GM12878 (cell line): ENCODE results near the gene GABBR2. TPM values are rescaled to one million over a fixed set of nuclear protein-coding genes. Genes with fewer than 3 reads are reported as not detected.

Experiments
- ATAC-seq: fragments of 200-7000 bp; cut with Tn5 transposase; 3 replicates; pipeline ENCODE4 v1.9.1; 2020; ENCODE audit warnings: mild to moderate bottlenecking, moderate library complexity
- BruUV-seq: library from RNA; stranded (reverse); fragments of 400-500 nt; replicated peaks from 2 replicates; lab custom pipeline; 2021; lab: Mats Ljungman, UMichigan
- CTCF ChIA-PET: fragments of 300-600 bp; sonication (Branson Sonifier 250); formaldehyde crosslinking; extraction: SDS; loops from one replicate; lab custom pipeline; 2021; ENCODE audit warnings: inconsistent platforms; lab: Yijun Ruan, JAX
- POLR2A ChIA-PET: fragments of 350-600 bp; formaldehyde crosslinking; extraction: SDS; loops from one replicate; lab custom pipeline; 2021; ENCODE audit warnings: inconsistent platforms; lab: Charles Lee
- RAD21 ChIA-PET: fragments of 300-600 bp; sonication (Branson Sonifier 250); formaldehyde crosslinking; loops from one replicate; lab custom pipeline; 2023; ENCODE audit warnings: antibody characterized with exemption; ENCODE audit not compliant: unreplicated experiment; lab: Charles Lee
- SMC1A ChIA-PET: fragments of 300-600 bp; sonication (Branson Sonifier 250); formaldehyde crosslinking; loops from one replicate; lab custom pipeline; 2023; ENCODE audit not compliant: unreplicated experiment, uncharacterized antibody; lab: Charles Lee
- DNase-seq: peaks from one replicate; pipeline ENCODE4 v3.0.0-alpha.2; 2011; ENCODE audit warnings: low read depth, low spot score
- FAIRE-seq: peaks from 3 replicates; lab custom pipeline; 2011; peaks lifted over from hg19 to GRCh38; lab: Jason Lieb, UNC
- H2AFZ ChIP-seq: 2 replicates; pipeline ENCODE4 v1.6.0; 2011; ENCODE audit warnings: low read depth, low read length, control low read depth; ENCODE audit not compliant: control insufficient read depth
- H3K27ac ChIP-seq: 2 replicates; pipeline ENCODE4 v1.5.1; 2011; ENCODE audit warnings: control low read depth; ENCODE audit not compliant: control insufficient read depth, insufficient read depth
- H3K27me3 ChIP-seq, 2 experiments: replicated peaks in 1 of 2; 2 replicates each; pipeline versions ENCODE4 v1.6.0 to v1.6.1; 2011; ENCODE audit warnings: low read length in 1 of 2; ENCODE audit not compliant: control insufficient read depth in 2 of 2, insufficient read depth in 2 of 2
- H3K36me3 ChIP-seq, 2 experiments: 2 replicates each; pipeline ENCODE4 v1.5.1; 2011; ENCODE audit warnings: low read length in 1 of 2; ENCODE audit not compliant: control insufficient read depth in 2 of 2, insufficient read depth in 2 of 2
- H3K4me1 ChIP-seq: 2 replicates; pipeline ENCODE4 v1.6.1; 2011; ENCODE audit warnings: mild to moderate bottlenecking, low read length, moderate library complexity, mixed read lengths; ENCODE audit not compliant: control insufficient read depth, insufficient read depth
- H3K4me2 ChIP-seq: 2 replicates; pipeline ENCODE4 v1.6.0; 2011; ENCODE audit warnings: control low read depth; ENCODE audit not compliant: control insufficient read depth, insufficient read depth
- H3K4me3 ChIP-seq: fragments of 200-600 bp; sonication (generic); 2 replicates; pipeline ENCODE4 v1.5.1; 2016
- H3K79me2 ChIP-seq: 2 replicates; pipeline ENCODE4 v1.6.0; 2011; ENCODE audit warnings: low read length; ENCODE audit not compliant: control insufficient read depth, insufficient read depth
- H3K9ac ChIP-seq: 2 replicates; pipeline ENCODE4 v1.8.0; 2011; ENCODE audit warnings: low read length, control low read depth, mixed read lengths; ENCODE audit not compliant: control insufficient read depth, insufficient read depth
- H3K9me3 ChIP-seq: replicated peaks from 3 replicates; pipeline ENCODE4 v1.5.1; 2011; ENCODE audit warnings: mild to moderate bottlenecking, low read length; ENCODE audit not compliant: control insufficient read depth, insufficient read depth
- H4K20me1 ChIP-seq: 2 replicates; pipeline ENCODE4 v1.6.0; 2011; ENCODE audit not compliant: control insufficient read depth, insufficient read depth
- BMI1 ChIP-seq: fragments of 450-650 bp; IDR thresholded peaks from 2 replicates; pipeline ENCODE4 v1.6.1; 2016; ENCODE audit warnings: mild to moderate bottlenecking, moderate library complexity, borderline replicate concordance
- CTCF ChIP-seq, 3 experiments: IDR thresholded peaks in 2 of 3; conservative IDR thresholded peaks in 1 of 3; 2 replicates each; pipeline ENCODE4 v1.5.1; 2011; ENCODE audit warnings: low read depth in 3 of 3, low read length in 3 of 3, mild to moderate bottlenecking in 3 of 3, control low read depth in 2 of 3, moderate library complexity in 2 of 3, inconsistent platforms in 1 of 3, mixed read lengths in 1 of 3; ENCODE audit not compliant: control insufficient read depth in 2 of 3, insufficient read depth in 1 of 3; ENCODE audit errors: extremely low read depth in 1 of 3
- E2F4 ChIP-seq: IDR thresholded peaks from 2 replicates; pipeline ENCODE4 v1.6.1; 2012; ENCODE audit warnings: low read depth, low read length, improper control_type of control experiment
- E4F1 ChIP-seq: fragments of 450-650 bp; IDR thresholded peaks from 2 replicates; pipeline ENCODE4 v1.6.1; 2018; ENCODE audit warnings: borderline replicate concordance, mild to moderate bottlenecking; ENCODE audit not compliant: partially characterized antibody
- EED ChIP-seq: sonication (generic); IDR thresholded peaks from 2 replicates; pipeline ENCODE4 v1.6.1; 2016; ENCODE audit warnings: antibody characterized with exemption, low read depth
- GABPA ChIP-seq: IDR thresholded peaks from 2 replicates; pipeline ENCODE4 v1.6.1; 2014; ENCODE audit warnings: antibody characterized with exemption, low read depth, mild to moderate bottlenecking, inconsistent platforms
- GATAD2B ChIP-seq: fragments of 450-650 bp; conservative IDR thresholded peaks from 2 replicates; pipeline ENCODE4 v1.6.1; 2017; ENCODE audit warnings: low read depth, mild to moderate bottlenecking, moderate library complexity
- KAT2A ChIP-seq: conservative IDR thresholded peaks from 2 replicates; pipeline ENCODE4 v1.6.1; 2011; ENCODE audit warnings: low read depth, low read length; ENCODE audit not compliant: control insufficient read depth
- KLF5 ChIP-seq: fragments of 450-650 bp; IDR thresholded peaks from 2 replicates; pipeline ENCODE4 v1.6.1; 2014; ENCODE audit warnings: mild to moderate bottlenecking; ENCODE audit not compliant: partially characterized antibody
- NFXL1 ChIP-seq: fragments of 450-650 bp; IDR thresholded peaks from 2 replicates; pipeline ENCODE4 v1.6.1; 2017; ENCODE audit warnings: antibody characterized with exemption, mild to moderate bottlenecking, borderline replicate concordance
- PBX3 ChIP-seq: IDR thresholded peaks from 2 replicates; pipeline ENCODE4 v1.6.1; 2011; ENCODE audit warnings: mild to moderate bottlenecking, low read depth, low read length, moderate library complexity; ENCODE audit not compliant: insufficient replicate concordance
- RBBP5 ChIP-seq: fragments of 200-600 bp; sonication (generic); conservative IDR thresholded peaks from 2 replicates; pipeline ENCODE4 v1.6.1; 2016
- SMAD1 ChIP-seq: fragments of 450-650 bp; IDR thresholded peaks from 2 replicates; pipeline ENCODE4 v1.6.1; 2018; ENCODE audit warnings: mild to moderate bottlenecking, low read depth; ENCODE audit not compliant: partially characterized antibody
- USF1 ChIP-seq: IDR thresholded peaks from 2 replicates; pipeline ENCODE4 v1.6.1; 2011; ENCODE audit warnings: borderline replicate concordance, low read depth, mild to moderate bottlenecking, moderate library complexity, mixed read lengths, low read length; ENCODE audit not compliant: insufficient read depth; ENCODE audit errors: extremely low read length
- ZNF24 ChIP-seq: fragments of 450-650 bp; IDR thresholded peaks from 2 replicates; pipeline ENCODE4 v1.6.1; 2017; ENCODE audit warnings: antibody characterized with exemption, mild to moderate bottlenecking
- WGBS: methylation state at CpG from one replicate; pipeline ENCODE4 v1.1.6; 2016; ENCODE audit warnings: low lambda C conversion rate; ENCODE audit not compliant: insufficient replicate concordance, insufficient coverage; ENCODE audit errors: missing lambda C conversion rate; 5-methylcytosine and 5-hydroxymethylcytosine counted together
- in situ Hi-C: fragments of 300-500 bp; cut with MboI; formaldehyde crosslinking; loops from 9 replicates; pipeline ENCODE4 v1.14.3; 2018; ENCODE audit warnings: mixed read lengths
- intact Hi-C: fragments of 100-400 bp; cut with micrococcal nuclease; formaldehyde crosslinking; loops from one replicate; pipeline ENCODE4 v1.14.2; 2022; ENCODE audit not compliant: unreplicated experiment
- polyA plus RNA-seq, 11 experiments: library from polyadenylated mRNA; depleted of rRNA in 4 of 11; unstranded in 6 of 11; stranded (reverse) in 5 of 11; fragments of >200 nt; fragmentation: Nextera tagmentation in 4 of 11; fragmentation: Illumina TruSeq in 1 of 11; extraction: Ambion mirVana in 4 of 11; extraction: Trizol in 1 of 11; gene quantifications; 1 replicate in 1 of 11; 2 replicates in 10 of 11; pipeline versions ENCODE4 v1.2.1 to v1.2.3, GENCODE V29; 2011 to 2016; ENCODE audit warnings: inconsistent platforms in 2 of 11, missing spikeins in 2 of 11, low read depth in 1 of 11
- total RNA-seq, 4 experiments: library from RNA; depleted of rRNA in 3 of 4; stranded (reverse); fragments of >200 nt in 3 of 4; fragmentation: Illumina TruSeq in 1 of 4; extraction: Trizol in 1 of 4; gene quantifications; 2 replicates each; pipeline versions ENCODE4 v1.2.1 to v1.2.3, GENCODE V29; 2013 to 2021

The GABBR2 gene
- total and polyA plus RNA-seq, 10 of the 15 experiments (the other 5 are each of a cell fraction or from before 2014, with no cell fraction given) = 0.02 to 2.2 (median 0.06) TPM; not detected in 2

GRCh38 chr9:98686961-98687855 lies 21.5 kb downstream of the GABBR2 start:
- CTCF ChIA-PET = no interaction called here
- SMC1A ChIA-PET = no interaction called here
- DNase-seq (no peak), FAIRE-seq (no peak), ATAC-seq (no peak)
- no peaks in the 10 kb centered on the region for H3K4me1 ChIP-seq
- in situ Hi-C loops (no loop called here), intact Hi-C loops (no loop called here)
- BruUV-seq = no TSS peak
- no peaks in the 10 kb centered on the region for H3K36me3 ChIP-seq
- H3K9ac ChIP-seq = no peak overlapping the region
- H3K27ac ChIP-seq = no peak overlapping the region
- H2AFZ ChIP-seq = no peak overlapping the region
- no peak overlapping the region for H3K4me3 ChIP-seq
- RAD21 ChIA-PET = no interaction called here
- H4K20me1 ChIP-seq = no peaks in the 10 kb centered on the region
- POLR2A ChIA-PET = no interaction called here
- H3K9me3 ChIP-seq = no peaks in the 10 kb centered on the region
- H3K27me3 ChIP-seq = peaks cover 2 to 3% of the 10 kb centered on the region in 2 experiments; a peak in 2 of 4 replicates
- H3K79me2 ChIP-seq = no peaks in the 10 kb centered on the region
- H3K4me2 ChIP-seq = no peak overlapping the region
- WGBS = 25% methylated on average over 7 of the region's 7 CpGs
- TF ChIP-seq GATAD2B (no peak), GABPA (no peak), USF1 (no peak), EED (no peak), PBX3 (no peak), CTCF (IDR thresholded peaks at IDR 0.05 in 2 of 3, conservative IDR thresholded peaks at IDR 0.05 in 1 of 3; ENCODE audit: control insufficient read depth in 2 of 3, extremely low read depth in 1 of 3, insufficient read depth in 1 of 3, low read depth in 3 of 3, low read length in 3 of 3) (no peak), SMAD1 (no peak), NFXL1 (no peak), E4F1 (no peak), ZNF24 (no peak), E2F4 (no peak), KAT2A (no peak), BMI1 (no peak), RBBP5 (no peak), KLF5 (no peak)
